Thoracic aorta (tissue), 2 donors: Measurements from ENCODE around the gene CFAP251. TPM values are rescaled to one million over a fixed set of nuclear protein-coding genes. Genes with fewer than 3 reads are reported as not detected.
"Not testable (repeated sequence)": the region's sequence is repeated elsewhere in the genome, so short reads cannot be mapped to it uniquely, and the experiment has no call there.

ENCODE experiments used
- ATAC-seq: fragments of 150-250 bp; one replicate; pipeline ENCODE4 v1.8.0; 2017; ENCODE audit warnings: low read depth; ENCODE audit not compliant: insufficient number of reproducible peaks, low FRiP score
- DNase-seq: peaks from one replicate; pipeline ENCODE4 v3.0.0-alpha.2; 2020; ENCODE audit warnings: low spot score
- H3K27ac ChIP-seq, 2 donors: fragments of 200-600 bp; sonication (generic); 1 replicate in 1 of 2; 2 replicates in 1 of 2; pipeline ENCODE4 v1.5.1; 2016; ENCODE audit warnings: mild to moderate bottlenecking in 2 of 2, moderate library complexity in 2 of 2
- H3K27me3 ChIP-seq: fragments of 200-600 bp; sonication (generic); replicated peaks from 2 replicates; pipeline ENCODE4 v1.6.0; 2016; ENCODE audit warnings: mild to moderate bottlenecking; ENCODE audit not compliant: insufficient read depth
- H3K36me3 ChIP-seq: fragments of 200-600 bp; sonication (generic); one replicate; pipeline ENCODE4 v1.5.1; 2016
- H3K4me1 ChIP-seq, 2 donors: fragments of 200-600 bp; sonication (generic); 1 replicate in 1 of 2; 2 replicates in 1 of 2; pipeline versions ENCODE4 v1.5.1 to v1.6.0; 2016; ENCODE audit warnings: low read depth in 2 of 2, mild to moderate bottlenecking in 1 of 2; ENCODE audit not compliant: control insufficient read depth in 1 of 2
- H3K4me3 ChIP-seq: fragments of 200-600 bp; sonication (generic); 2 replicates; pipeline ENCODE4 v1.5.1; 2016; ENCODE audit warnings: mild to moderate bottlenecking
- H3K9me3 ChIP-seq: fragments of 200-600 bp; sonication (generic); 2 replicates; pipeline ENCODE4 v1.5.1; 2016
- CTCF ChIP-seq: fragments of 200-600 bp; sonication (generic); IDR thresholded peaks from one replicate; pipeline ENCODE4 v1.5.1; 2019; ENCODE audit warnings: antibody characterized with exemption
- total RNA-seq, 2 donors: library from RNA; depleted of rRNA; stranded (reverse); fragments of >200 nt; gene quantifications; one replicate each; pipeline versions ENCODE4 v1.1.0 to v1.2.3, GENCODE V29; 2016

CFAP251 gene
- total RNA-seq, 2 donors from 2014 or later, result 3.4 to 6.9 TPM

GRCh38 chr12:121981456-121981855 is 63.1 kb downstream of the CFAP251 start:
- no peak overlapping the region for H3K4me3 ChIP-seq
- no peak overlapping the region for H3K27ac ChIP-seq
- no peak for DNase-seq
- H3K27me3 ChIP-seq, result no peaks in the 10 kb centered on the region
- TF ChIP-seq CTCF, result no peak
- H3K9me3 ChIP-seq, result no peaks in the 10 kb centered on the region
- no peak for ATAC-seq
- H3K4me1 ChIP-seq, result no peaks in the 10 kb centered on the region
- no peaks in the 10 kb centered on the region for H3K36me3 ChIP-seq

GRCh38 chr12:121982950-121983349 is 64.6 kb downstream of the CFAP251 start:
- no peak for TF ChIP-seq CTCF
- no peaks in the 10 kb centered on the region for H3K27me3 ChIP-seq
- H3K9me3 ChIP-seq, result no peaks in the 10 kb centered on the region
- no peak overlapping the region for H3K27ac ChIP-seq
- no peaks in the 10 kb centered on the region for H3K36me3 ChIP-seq
- no peak overlapping the region for H3K4me3 ChIP-seq
- H3K4me1 ChIP-seq, result no peaks in the 10 kb centered on the region
- no peak for DNase-seq
- ATAC-seq, result no peak

GRCh38 chr12:121983536-121984210 is 65.3 kb downstream of the CFAP251 start:
- ATAC-seq, result no peak
- Histone ChIP-seq H3K27me3 (no peaks in the 10 kb centered on the region), H3K36me3 (no peaks in the 10 kb centered on the region), H3K4me1 (no peaks in the 10 kb centered on the region), H3K4me3 (no peak overlapping the region), H3K27ac (no peak overlapping the region), H3K9me3 (no peaks in the 10 kb centered on the region)
- DNase-seq, result no peak
- TF ChIP-seq CTCF, result no peak

GRCh38 chr12:121986489-121987245 is 68.3 kb downstream of the CFAP251 start:
- no peak for TF ChIP-seq CTCF

GRCh38 chr12:121988519-121988918 is 70.1 kb downstream of the CFAP251 start:
- H3K4me1 ChIP-seq, ATAC-seq, DNase-seq, H3K9me3 ChIP-seq, H3K36me3 ChIP-seq, H3K27me3 ChIP-seq, H3K27ac ChIP-seq, H3K4me3 ChIP-seq: not testable (repeated sequence)

More at GRCh38 chr12:121986489-121987245, 68.3 kb downstream of the CFAP251 start:
- DNase-seq (no peak), ATAC-seq (no peak)
- no peaks in the 10 kb centered on the region for H3K27me3 ChIP-seq
- H3K4me3 ChIP-seq, result no peak overlapping the region
- no peaks in the 10 kb centered on the region for H3K9me3 ChIP-seq
- H3K36me3 ChIP-seq, result no peaks in the 10 kb centered on the region
- H3K4me1 ChIP-seq, result no peaks in the 10 kb centered on the region
- H3K27ac ChIP-seq, result no peak overlapping the region
